Measurements from ENCODE around the gene ASGR2.

DNA sequence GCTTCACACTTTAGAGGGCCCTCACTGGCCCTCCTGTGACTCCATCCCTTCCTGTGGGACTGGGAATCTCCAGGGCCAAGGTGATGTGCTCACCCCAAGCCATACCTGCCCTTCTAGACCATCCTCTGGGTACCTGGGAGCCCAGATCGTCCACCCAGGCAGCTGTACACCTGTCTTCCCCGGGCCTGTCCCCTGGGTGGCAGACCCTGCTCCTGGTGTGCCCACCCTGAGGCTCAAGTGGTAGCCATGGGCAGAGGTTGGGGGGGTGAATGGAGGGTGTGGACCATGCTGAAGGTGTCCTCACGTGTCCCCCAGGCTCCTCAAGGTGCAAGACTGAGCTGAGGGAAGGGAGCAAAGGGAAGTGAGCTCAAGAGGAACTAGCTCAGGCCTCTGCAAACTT is 43.9 kb downstream of the ASGR2 start:
- no peak for TF ChIP-seq EP300 (IDR thresholded peaks at IDR 0.05)
- TF ChIP-seq, protein P1, sequence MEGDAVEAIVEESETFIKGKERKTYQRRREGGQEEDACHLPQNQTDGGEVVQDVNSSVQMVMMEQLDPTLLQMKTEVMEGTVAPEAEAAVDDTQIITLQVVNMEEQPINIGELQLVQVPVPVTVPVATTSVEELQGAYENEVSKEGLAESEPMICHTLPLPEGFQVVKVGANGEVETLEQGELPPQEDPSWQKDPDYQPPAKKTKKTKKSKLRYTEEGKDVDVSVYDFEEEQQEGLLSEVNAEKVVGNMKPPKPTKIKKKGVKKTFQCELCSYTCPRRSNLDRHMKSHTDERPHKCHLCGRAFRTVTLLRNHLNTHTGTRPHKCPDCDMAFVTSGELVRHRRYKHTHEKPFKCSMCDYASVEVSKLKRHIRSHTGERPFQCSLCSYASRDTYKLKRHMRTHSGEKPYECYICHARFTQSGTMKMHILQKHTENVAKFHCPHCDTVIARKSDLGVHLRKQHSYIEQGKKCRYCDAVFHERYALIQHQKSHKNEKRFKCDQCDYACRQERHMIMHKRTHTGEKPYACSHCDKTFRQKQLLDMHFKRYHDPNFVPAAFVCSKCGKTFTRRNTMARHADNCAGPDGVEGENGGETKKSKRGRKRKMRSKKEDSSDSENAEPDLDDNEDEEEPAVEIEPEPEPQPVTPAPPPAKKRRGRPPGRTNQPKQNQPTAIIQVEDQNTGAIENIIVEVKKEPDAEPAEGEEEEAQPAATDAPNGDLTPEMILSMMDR (IDR thresholded peaks at IDR 0.05): no peak
- no peak for TF ChIP-seq POLR2A (IDR thresholded peaks at IDR 0.05)
- no peak for TF ChIP-seq POLR2AphosphoS5 (IDR thresholded peaks at IDR 0.05)
